AG08395 (cell line): ENCODE measurements around the gene ARAP1.

Experiments used
- DNase-seq: peaks from one replicate; pipeline ENCODE4 v3.0.0; 2012; ENCODE audit warnings: mixed read lengths, low spot score

ARAP1 gene

DNA sequence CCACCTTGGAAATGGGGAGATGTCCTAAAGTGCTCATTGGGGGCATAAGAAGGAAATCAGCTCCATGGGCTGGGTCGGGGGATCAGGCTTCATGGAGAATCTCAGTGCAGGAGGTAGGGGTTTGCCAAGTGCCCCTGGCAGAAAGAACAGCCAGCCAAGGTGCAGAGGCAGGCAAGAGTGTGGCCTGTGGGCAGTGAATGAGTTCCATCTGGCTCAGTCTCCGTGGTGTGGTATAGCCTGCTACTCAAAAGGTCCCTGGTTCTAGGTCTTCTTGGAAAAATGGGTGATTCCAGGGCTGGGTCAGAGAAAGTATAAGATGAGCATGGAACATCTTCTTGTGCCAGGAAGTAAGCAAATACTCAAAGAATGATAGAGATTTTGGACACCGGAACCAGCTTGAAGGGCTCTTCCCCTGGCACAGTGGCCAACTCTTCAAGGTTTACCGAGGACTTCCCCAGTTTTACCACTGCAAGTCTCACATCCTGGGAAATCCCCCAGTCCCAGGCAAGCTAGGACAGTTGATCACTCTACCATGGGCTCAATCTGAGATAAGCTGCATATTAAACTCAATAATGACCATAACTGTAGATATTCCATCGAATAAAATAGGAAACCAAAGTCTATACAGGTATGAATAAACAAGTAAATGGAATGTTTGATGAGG is 10.6 kb upstream of the ARAP1 start:
- no peak for DNase-seq

DNA sequence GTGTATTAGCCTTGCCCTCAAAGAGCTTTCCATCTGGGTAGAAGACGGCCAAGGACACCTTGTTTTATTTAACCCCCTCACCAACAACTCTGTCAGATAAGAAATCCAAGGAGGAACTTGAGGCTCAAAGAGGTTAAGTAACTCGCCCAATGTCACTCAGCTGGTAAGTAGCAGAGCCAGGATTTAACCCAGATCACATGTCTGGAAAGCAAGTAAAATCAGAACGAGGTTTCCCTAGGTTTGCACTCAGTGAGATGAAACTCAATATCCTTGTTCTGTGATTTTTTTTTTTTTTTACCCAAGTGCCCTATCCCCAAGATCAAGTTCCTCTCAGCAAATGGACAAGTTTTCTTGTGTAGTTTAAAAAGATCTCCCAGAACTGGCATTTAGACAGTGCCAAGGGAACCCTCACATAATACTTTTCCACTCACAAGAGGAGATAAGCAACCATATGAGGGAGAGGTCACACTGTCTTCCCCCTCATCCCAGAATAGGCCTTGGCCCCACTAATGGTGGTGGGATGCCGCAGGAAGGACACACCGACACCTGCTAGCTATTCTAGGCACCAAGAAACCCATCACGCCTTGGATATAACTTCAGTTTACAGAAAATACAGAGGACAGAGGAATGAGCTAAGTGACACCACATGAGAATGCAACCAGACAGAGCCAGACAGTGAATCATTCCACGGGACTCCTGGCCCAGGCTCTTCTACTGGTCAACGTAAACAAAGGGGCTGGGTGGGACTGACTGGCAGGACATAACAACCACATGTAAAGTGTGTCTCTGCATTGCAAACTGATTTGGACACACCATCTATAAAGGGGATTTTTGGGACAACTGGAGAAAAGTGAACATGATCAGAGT is 8.6 kb upstream of the ARAP1 start:
- no peak for DNase-seq

DNA sequence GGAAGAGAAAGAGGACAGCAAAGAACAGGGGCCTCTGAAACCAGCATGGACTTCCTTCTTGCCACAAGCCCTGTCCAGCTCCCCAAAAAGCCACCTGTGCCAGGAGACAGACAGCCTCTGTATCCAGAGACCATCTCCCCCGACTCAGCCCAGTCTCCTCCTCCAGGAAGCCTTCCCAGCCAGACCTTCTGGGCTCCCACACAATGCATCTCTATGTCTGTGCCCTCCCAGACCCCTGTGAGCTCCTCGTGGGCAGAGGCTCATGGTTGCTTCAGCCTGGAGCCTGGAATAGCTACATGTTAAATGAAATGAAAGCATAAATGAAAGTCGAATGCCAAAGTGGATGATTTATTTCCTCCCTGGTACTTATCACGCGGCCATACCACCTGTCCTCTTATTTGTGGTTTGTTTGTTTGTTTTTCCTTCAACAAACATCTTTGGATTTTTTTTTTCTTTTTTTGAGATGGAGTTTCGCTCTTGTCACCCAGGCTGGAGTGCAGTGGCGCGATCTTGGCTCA is 7.3 kb upstream of the ARAP1 start:
- no peak for DNase-seq

DNA sequence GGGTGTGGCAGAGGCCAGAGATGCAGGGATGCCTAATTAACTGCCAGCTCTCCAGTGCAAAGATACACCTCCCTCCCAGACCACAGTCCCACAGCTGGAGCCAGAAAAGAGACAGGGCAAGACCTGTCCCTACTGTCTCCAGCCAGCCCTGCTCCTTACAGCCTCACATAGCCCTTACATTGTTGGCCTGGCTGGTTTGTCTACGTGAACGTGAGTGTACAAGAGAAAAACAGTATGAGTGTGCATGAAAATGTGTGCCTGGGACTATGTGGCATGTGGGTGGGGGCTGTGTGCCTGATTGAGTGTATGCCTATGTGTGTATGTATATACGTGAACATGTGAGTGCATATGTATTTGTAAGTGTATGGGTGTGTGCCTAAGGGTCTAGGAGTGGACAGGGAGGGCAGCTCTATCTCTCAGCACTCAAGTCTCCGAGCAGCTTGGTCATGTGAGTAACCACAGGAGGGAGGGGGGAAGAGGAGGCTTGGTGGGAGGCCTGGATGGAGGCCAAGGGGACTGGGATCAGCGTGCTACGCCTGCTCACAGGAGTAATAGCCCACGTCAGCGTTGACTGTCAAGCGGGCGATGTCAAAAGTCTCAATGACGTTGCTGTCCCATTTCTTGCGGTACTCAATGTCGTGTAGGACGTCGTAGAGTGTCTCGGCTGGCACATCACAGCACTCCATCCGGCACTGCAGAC is 6.6 kb upstream of the ARAP1 start:
- DNase-seq, result no peak

DNA sequence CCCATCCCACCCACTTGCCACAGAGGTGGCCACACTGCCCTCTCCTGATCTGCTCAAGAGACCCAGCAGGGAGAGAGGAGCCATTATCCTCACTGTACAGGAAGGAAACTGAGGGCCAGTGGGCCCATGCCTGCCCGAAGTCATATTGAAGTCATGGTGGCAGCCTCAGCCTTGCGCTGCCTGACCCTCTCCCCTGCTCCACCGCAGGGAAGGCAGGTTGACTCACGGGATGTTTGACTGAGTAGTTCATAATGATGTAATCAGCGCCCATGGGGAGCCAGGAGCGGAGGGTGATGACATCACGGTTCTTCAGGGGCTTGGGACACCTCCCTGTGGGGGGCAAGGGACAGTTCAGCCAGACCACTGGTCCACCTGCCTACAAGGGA is 6.1 kb upstream of the ARAP1 start:
- DNase-seq, result no peak

DNA sequence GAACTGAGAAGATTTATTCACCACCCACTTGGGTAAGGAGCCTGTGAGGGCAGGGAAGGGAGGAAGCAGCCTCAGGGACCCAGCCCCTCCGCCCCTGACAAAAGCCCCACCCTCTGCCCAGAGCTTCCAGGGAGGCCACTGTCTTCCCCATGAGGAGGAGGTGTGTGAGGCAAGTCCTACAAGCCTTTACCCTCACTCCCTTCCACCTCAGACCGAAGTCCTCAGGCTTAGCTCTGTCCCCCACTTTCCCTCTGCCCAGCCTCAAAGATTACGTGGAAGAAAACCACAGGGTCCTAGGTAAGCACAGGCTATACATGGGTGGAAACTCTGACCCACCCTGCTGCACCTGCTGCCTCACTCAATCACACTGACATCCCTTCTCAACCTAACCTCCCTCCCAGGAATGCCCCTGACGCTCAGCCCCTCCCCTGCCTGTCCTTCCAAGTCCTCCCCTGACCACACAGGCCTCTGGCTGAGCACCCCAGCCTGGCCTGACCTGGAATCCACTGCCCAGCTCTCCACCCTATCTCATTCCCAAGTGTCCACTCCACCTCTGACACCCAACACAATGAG is 3.6 kb upstream of the ARAP1 start:
- no peak for DNase-seq

DNA sequence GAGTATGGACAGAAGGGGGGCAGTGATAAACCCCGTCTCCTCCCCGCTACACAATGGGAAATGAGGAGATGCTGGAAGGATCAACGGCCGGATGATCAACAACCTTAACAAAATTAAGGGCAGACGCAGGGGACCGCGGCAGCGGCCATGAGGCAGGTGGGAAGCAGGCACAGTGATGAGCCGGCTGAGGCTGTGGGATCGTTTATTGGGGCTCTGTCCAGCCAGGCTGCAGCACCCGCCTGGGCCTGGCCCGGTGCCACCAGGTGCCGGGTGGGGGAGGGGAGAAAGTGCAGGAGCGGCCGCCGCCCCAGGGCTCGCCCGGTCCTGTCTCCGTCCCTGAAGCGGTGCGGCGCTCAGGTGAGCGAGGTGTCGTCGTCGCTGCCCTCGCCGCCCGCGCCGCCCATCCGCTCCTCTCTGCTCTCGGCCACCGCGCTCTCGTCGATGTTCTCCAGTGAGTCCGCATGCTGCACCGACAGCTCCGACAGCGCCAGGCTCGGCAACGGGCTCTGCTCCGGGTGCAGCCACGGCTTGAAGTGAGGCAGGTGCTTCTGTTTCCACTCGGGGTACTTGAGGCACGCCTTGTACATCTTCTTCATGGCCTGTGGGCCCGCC is 2.4 kb upstream of the ARAP1 start:
- no peak for DNase-seq

DNA sequence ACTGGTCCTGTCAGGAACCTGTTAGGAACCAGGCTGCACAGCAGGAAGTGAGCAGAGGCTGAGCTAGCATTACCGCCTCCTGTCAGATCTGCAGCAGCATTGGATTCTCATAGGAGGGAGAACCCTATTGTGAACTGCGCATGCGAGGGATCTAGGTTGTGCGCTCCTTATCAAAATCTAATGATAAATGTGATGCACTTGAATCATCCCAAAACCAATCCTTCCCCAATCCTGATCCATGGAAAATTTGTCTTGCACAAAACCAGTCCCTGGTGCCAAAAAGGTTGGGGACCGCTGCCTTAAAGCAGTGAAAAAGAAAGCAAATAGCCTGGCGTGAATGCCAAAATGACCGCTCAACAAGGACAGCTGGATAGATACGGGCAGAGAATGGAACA is 1.9 kb upstream of the ARAP1 start:
- no peak for DNase-seq

DNA sequence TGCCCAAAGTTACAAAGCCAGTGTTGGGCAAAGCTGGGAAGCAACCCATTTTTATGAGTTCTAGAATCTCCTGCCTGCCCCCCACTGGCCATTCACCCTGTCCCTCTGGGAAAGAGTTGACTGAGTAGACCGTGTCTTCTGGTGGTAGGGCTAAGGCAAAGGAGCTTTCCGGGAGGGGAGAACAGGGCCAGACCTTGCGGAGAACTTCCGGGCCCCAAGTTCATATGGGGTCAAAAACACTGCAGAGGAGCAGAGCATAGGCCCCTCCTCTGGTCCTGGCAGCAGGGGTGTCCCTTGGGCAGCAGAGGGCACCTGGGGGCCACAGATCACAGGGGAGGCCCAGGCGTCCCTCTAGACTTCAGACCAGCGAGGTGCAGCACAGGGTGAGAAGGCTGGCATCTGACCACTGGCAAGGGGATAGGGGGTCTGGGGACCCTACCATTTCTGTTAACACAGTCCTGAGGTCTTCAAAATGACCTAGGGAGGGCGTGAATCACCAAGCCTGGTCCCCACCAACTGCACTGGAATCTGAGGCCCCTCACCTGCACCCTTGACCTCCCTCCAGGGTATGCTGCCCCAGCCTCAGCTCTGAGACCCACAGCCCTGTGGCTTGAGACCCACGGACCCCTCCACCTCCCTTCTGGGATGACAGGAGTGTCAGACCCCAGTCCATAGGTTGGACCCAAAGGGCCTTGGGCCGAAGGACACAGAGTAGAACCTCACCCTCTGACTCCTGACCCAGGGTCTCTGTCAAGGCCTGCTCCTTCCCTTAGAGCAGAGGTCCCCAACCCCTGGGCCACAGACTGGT is 1.3 kb upstream of the ARAP1 start:
- no peak for DNase-seq

DNA sequence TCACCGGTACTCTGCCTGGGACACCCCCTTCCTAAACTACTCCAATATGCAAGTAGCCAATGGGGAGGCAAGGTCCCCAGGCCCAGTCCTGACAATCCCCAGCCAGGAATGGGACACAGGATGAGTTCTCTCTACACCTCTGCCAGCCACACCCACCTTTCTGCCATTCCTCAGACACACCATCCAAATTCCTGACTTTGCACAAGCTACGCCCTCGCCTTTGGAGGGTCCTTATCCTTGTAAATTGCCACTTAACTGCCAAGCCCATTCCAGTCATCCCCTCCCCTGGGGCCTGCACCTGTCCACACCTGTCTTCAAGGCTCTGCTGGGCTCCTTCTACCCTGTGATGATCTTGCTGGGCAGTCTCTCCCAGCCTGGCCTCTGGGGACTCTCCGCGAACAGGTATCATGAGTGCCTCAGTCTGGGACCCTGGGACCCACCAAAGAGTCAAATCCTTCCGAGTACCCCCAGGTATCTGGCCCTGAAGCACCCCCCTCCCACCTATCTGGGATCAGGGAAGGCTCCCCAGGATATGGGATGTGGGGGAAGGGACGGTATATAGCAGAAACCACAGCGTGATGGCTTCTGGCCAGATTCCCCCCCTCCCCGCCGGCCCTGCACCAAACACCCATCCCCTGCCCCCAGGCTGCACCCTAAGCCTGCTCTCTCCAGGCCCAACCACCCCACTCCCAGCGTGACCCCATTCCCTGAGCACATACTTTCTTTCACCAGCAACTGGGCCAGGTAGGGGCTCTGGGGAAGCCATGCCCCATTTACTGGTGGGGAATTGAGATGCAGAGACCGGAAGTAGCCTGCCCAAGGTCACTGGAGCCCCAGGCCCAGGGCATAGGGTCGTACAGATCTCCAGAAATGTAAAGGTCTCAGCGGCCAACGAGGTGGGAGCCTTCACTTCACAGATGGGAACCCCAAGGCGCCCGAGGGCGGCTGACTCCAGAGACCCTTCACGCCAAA is 806 bp downstream of the ARAP1 start:
- peak; percentile 32 for DNase-seq

DNA sequence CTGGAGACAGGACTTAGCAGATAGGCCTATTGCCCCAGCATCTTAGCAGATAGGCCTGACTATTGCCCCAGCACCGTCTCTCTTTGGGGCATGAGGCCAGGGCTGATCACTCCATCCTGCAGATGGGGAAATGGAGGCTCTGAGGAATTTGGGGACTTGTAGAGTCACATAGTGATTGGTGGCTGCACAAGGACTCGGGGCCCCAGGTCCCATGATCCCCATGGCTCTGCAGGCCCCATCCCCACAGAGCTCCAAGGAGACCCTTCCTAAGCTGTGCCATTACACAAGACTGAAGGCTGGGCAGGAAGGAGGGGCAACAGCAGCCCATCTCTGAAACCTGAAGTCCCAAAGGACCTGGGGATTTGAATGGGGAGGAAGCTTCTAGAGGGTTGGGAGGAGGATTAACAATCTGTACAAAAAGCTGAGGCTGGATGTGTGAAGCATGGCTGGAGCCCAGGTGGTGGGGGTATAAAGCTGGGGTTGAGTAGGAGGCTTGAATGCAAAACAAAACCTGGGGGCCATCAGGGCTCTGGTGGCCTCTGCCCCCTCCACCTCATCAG is 1.6 kb downstream of the ARAP1 start:
- no peak for DNase-seq

DNA sequence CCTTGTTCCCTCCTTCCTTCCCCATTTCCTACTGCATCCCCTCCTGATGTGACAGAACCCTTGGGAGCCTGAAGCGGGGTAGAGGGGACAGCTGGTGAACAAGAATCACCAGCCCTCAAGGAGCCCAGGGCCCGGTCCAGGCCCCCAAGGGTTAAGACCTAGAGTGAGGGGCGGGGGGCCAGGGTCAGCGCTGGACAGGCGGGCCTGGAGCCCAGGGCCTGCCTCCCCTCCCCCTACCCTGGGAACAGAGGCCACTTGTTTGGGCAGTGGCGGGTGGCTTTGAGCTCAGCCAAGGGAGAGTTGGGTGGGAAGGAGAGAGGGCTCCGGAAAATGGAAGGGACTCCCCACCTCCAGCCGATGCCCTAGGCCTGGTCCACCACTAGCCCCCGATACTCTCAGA is 2.1 kb downstream of the ARAP1 start:
- no peak for DNase-seq

DNA sequence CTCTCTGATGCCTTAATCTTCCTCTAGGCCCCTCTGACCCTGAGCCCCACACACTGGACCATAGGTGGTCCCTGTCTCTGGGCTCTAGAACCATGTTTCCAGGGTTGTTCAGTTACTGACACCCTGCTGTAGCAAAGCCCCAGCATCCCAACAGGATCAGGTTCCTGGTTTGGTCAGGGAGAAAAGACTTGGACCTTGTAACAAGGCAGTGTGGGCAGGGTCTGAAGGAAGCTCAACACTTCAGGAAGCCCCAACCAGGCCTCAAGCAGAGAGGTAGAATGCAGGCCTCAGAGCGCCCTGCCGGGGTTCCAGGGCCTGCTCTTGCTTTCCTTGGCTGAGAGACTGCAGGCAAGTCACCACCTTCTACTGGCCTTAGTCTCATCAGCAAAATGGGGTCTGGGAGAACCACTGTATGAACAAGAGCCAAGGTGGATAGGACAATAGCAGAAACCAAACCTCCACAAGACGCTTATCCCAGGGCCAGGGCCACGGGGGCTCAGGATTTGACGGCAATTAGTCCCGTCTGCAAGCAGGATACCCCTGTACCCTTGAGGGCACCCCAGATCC is 4.8 kb downstream of the ARAP1 start:
- no peak for DNase-seq

DNA sequence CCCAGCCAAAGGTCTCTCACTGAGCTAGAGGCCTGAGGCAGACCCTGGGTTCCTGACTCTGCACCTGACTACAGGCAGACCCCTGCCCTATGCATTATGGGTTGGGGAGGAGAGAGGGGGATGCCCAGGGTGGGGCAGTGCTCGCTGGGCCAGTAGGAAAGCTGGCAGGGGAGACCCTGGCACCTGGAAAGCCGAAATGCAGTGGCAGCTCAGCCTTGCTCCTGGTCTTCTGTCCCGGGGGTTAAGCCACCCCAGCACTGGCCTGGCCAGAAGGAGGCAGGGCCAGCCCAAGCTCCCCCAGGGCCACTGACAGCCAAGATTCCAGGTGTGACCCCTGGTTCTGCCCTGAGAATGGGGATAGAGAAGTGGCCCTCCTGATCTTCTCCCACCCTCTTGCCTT is 5.4 kb downstream of the ARAP1 start:
- DNase-seq, result no peak

DNA sequence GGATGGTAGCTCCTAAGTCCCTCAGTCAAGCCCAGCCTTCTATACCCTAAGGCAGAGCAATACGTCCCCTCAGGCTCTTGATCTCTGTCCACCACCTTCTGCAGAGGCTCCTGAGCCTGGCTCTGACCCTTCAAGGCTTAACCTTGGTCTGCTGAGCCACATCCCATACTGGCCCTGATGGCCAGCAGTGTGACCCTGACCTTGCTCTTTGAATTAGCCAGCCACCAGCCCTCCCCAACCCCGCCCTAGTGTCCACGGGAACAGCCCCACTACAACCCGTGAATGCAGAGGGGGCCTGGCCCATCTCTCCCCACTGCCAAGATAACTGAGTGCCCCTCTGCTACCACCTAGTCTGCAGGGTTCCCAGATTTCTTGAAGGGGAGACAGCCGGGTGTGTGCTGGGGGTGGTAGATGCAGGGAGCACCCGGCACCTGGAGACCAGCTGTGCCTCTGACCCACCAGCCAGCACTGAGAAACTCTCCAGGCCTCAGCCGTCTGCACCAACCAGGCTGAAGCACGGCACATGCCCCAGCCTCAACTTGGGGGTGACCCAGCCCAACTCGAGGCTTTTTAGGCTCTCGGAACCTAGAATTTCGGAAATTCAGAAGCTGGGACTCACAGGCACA is 6.2 kb downstream of the ARAP1 start:
- DNase-seq, result no peak

DNA sequence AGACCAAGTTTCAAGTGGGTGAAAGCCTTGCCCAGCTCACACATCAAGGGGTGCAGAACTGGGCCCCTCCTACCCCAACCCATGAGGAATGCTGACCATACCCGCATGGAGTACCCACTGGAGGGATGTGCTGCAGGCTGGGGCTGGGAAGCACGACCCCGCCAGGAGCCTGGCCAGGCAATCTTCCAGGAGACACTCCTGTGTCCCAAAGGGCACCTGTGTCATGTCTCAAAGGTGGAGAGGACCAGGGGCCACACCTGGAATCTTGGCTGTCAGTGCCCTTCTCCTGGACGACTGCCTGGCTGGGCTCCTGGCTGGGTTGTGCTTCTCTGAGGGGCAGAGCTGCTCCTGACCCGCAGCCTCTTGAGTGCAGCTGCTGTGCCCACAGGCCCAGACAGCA is 6.7 kb downstream of the ARAP1 start:
- DNase-seq, result no peak

DNA sequence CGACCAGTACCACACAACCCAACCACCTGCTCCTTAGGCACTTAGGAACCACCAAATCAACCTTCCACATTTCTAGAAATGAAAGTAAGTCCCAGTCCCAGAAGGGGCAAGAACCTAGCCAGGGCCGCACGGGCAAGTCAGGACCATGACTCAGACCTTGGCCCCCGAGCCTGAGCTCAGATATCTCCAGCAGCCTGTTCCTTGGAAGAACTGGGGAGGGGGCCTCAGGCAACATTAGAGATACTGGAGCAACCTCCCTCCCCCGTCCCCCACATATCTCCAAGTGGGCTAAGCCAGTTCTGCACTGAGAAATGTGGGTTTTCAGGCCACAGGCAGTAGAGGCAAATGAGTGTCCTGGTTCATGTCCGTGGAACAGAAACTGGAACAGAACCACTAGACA is 7.7 kb downstream of the ARAP1 start:
- no peak for DNase-seq

DNA sequence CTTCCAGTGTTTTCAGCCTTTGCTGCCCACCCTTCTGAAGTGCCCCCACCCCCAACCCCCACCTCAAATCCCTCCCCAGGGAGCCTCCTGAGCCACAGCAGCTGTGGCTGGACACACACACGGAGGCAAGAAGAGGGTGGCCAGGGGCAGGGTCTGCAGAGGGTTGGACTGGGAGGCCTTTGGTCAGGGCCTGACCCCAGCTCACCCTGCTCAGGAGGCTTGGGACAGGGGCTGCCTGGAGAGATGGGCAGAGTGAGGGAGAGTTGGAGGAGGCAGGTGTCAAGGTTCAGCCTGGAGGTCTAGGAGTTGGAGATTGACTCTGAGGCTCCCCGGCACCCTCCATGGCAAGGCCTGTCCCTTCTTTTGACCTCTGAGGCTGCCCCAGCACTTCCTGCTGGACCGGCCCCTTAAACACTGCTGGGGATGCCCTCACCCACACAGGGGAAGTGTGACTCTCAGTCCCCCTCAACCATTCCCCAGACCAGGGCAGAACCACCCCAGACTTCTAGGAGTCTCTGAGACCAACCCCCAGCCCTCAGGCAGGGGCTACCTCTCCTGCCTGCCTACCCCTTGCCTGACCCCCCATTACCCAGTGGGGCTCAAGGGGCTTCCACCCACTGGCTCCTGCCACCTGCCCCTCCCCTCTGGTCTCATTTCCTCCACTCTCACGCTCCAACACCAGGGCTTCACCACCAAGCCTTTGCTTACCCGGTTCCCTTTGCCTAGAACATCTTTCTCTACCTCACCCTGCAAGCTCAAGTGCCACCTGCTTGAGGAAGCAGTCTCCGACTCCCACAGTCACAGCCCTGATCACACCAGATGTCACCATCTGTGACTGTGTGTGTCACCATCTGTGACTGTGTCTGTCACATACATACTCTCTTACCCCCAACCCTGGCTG is 8.6 kb downstream of the ARAP1 start:
- no peak for DNase-seq
